Measurements from ENCODE around the gene CDT1.
"Not testable (repeated sequence)": the region's sequence is repeated elsewhere in the genome, so short reads cannot be mapped to it uniquely, and the experiment has no call there.

CDT1 gene

DNA sequence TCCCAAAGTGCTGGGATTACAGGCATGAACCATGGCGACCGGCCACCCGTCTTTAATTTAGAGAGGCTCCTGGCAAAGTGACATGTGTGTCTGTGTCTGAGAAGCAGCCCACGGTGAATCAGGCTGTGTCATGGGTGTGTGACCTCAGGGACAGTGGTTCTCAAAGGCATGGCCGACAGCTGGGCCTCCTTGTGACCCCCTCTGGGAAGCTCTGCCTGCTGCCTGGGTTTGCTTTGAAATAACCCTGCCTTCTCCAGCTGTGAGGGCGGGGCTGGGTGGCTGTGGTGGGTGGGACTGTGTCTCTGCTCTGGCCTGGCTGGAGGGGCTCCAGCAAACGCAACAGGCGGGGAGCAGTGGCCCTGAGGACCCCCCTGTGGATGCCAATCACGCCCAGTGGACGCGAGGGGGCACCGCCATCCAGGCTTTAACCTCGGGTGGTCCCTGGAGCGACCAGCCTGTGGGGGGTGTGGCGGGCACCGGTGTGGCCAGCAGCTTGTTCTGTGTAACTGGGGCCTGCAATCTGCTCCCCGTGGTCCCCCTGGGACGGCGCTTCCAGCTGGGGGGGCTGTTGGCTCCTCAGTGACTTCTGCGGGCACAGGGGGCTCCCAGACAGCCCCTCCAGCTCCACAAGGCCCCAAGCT, 16.9 kb downstream of the CDT1 start:
- DNase-seq, result no peak

DNA sequence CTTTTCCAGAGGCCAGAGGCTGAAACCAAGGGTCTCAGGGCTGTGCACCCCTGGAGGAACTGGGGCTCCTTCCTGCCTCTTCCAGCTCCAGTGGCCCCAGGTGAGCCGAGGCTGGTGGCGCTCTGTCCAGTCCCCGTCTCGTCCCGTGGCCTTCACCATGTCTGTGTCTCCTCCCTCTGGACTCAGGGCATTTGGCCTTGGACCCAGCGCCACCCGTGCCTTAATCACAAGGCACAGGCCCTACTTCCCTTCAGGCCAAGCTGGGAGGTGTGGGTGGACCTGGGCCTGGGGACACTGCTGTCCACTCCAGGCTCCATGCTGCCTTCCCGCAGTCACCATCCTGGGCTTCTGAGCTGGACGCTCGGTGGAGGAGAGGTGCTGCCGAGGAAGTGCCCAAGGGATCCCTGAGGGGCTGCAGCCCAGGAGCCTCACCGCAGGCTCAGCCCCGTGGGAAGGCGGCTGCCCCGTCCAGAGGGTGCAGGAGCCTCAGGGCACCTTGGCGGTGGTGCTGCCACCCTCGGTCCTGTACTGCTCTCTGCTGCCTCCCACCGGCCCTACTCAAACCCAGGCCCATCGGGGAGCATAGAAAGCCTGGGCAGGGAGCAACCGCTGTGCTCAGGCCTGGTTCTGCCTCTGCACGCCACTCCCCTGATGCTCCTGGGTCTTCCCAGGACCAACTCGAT, 17.7 kb downstream of the CDT1 start:
- no peak for DNase-seq

DNA sequence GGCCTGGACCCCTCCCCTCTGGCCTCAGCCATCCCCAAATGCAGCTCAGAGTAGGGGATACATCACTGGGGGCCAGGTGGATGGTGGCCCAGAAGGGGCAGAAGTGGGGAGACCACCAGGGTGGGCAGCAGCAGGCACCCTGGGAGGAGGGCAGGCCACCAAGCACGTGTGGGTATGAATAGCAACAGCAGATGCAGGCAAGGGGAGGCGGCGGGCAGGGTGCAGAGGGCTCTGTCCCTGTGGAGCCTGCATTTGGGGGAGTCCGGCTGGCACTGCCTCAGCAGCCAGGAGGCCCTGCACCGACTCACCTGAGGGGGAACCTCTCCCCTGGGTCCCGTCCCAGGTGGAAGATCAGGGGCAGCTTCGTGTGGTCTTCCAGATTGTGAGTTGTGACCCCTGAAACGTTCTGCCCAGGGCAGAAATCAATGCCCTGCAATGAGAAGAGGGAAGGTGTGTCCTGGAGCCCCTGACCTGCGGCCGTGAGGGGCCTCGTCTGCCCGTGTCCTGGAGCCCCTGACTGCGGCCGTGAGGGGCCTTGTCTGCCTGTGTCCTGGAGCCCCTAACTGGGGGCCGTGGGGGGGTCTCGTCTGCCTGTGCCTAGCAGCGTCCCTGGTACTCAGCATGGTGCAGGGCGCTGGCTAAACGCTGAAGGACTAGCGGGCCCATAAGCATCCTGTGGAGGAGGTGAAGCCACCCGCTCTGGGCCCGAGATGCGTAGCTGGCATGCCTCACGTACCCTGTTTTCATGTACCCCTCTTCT, 18.9 kb downstream of the CDT1 start:
- no peak for DNase-seq

DNA sequence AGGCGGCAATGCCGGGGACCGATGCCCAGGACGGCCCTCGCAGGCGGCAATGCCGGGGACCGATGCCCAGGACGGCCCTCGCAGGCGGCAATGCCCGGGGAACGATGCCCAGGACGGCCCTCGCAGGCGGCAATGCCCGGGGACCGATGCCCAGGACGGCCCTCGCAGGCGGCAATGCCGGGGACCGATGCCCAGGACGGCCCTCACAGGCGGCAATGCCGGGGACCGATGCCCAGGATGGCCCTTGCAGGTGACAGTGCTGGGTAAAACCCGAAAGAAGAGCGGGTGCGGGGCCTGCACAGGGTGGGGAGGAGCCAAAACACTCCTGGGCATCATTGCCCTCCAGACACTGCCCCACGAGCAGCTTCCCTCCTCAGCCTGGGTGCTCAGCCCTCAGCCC, 20.1 kb downstream of the CDT1 start:
- DNase-seq, result not testable (repeated sequence)

DNA sequence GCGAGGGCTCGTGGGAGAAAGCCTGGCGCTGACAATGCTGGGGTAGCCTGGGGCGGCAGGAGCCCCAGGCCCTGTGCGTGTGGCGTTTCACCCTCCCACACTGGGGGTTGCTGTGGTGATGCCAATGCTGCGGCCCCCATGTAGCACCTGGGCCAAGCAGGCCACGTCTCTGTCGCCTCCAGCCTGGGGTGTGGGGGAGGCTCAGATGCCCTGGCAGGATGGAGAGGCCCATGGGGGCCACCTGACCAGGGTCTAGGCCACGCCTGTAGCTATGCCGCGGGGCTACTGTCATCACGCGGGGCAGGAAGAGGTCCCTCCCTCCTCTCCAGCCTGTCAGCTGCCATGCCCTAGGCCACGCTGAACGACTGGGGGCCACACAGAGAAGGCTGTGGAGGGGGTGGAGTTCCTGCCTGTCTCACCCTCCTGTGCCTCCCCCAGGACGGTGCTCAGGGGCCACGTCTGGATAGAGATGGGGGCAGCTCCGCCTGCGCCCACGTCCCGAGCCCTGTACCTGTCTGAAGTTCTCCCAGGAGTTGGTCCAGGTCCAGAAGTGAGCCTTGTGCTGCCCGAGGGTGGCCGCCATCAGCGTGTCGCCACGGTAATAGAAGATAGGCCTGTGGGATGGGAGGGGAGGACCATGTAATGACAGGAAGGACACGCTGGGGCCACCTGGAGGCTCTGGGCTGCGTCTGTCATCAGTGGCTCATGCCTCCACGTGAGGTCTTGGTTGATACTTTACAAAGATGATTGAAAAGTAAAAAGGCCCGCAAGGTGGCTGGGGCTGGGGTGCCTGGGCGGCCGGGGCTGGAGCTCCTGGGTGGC, 20.9 kb downstream of the CDT1 start:
- no peak for DNase-seq

DNA sequence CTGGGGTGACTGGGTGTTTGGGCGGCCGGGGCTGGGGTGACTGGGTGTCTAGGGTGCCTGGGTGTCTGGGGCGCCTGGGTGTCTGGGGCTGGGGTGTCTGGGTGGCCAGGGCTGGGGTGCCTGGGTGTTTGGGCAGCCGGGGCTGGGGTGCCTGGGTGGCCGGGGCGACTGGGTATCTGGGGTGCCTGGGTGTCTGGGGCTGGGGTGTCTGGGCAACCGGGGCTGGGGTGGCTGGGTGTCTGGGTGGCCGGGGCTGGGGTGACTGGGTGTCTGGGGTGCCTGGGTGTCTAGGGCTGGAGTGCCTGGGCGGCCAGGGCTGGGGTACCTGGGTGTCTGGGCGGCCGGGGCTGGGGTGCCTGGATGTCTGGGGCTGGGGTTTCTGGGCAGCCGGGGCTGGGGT, 21.6 kb downstream of the CDT1 start:
- no peak for DNase-seq

DNA sequence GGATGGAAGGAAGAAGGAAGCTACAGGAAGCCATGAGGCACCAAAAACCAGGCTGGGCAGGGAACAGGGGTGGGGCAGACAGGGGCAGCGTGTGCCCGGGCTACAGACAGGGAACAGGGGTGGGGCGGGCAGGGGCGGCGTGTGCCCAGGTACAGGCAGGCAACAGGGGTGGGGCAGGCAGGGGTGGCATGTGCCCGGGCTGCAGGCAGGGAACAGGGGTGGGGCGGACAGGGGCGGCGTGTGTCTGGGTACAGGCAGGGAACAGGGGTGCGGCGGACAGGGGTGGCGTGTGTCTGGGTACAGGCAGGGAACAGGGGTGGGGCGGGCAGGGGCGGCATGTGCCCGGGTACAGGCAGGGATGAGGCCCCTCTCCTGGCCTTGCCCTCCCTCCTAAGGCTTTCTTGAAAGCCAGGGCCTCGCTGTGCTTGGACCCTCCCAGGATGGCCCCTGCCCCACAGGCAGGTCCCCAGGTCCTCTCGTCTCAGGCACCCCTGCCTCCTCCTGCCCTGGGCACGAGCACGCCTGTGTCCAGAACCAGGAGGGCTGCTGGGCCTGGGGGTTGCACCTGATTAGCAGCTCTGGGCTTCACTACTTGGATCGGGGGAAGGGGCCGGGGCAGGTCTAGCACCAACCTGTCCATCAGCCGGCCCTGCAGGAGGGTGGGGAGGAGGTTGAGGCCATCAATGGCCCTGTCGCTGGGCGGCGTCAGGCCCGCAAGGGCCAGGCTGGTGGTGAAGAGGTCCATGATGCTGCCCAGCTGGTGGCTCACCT, 22.7 kb downstream of the CDT1 start:
- no peak for DNase-seq

DNA sequence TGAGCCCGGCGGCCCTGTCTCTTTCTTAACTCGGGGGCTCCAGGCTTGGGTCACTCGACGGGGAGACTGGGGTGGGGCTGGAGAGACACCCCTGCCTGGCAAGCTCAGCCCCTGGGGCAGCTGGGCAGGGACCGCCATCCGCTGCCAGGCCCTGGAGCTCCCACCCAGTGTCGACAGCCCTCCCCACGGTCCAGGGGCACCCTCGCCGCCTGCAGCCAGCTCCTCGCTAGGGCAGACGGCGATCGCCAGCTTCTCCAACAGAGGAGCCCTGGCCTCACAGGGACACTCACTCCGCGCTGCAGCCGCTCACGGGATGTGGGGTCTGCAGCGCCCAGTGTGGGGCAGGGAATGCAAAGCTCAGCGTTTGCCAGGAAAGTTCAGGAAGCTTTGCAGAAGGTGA, 24.1 kb downstream of the CDT1 start:
- no peak for DNase-seq

DNA sequence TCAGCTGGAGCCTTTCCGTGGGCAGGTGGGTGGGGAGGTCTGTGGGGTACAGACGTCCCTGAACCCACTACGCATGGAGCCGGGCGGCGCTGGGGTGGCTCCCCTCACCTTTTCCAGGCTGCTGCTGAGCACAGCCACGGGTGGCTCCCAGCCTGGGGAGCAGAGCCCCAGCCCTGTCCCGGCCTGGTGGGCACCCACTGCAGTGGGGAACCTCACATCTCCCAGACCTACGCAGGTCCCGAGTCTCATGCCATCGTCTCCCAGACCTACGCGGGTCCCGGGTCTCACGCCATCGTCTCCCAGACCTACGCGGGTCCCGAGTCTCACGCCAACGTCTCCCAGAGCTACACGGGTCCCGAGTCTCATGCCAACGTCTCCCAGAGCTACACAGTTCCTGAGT, 25.1 kb downstream of the CDT1 start:
- DNase-seq, result no peak

DNA sequence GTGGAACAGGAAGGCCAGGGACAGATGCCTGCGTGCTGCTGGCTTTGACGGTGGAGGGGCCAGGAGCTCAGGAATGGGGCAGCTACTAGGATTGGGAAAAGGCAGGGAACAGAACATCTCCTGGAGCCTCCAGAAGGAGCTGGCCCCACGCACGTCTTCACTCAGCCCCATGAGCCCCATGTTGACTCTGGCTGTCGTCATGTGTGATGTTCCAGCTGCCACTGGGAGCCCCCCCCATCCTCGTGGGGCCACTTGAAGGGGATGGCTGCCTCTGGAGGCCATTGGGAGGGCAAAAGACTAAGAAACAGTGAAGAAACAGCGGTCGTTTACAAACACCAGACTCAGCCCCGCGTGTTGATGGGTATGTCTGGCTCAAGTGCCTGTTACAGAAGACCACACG, 26.7 kb downstream of the CDT1 start:
- no peak for DNase-seq

DNA sequence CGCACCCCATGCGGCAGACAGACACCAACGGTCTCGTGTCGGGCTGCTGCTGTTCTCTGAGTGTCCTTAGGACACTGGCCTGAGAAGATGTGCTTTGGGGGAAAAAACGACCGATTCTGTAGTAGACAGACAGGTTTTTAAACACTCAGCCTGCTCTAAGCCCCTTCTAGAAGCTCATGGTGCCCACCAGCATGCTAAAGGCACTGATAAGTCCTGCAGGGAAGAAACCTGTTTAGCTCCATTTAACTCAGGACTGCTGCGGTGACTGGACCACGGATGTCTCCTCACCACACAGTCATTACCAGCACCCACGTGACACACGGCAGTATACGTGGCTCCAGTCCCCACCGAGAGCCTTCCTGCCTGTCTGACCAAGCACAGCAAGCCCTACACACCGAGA, 27.2 kb downstream of the CDT1 start:
- DNase-seq, result no peak

DNA sequence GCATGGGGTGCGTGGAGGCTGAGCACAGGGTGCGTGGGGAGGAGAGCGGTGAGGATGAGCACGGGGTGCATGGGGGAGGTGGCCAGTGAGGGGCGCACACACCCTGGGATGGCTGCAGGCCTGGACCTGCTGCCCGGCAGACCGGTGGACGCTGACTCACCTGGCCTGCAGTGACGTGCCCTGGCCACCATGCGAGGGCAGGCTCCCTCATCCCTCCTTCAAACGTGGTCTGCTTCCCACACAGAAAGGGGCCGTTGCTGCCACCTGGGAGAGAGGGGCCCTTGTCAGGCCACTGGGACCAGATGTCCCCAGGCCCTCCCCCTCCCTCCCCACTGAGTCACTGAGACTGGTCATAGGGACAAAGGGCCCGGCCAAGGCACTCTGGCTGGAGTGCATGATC, 28.2 kb downstream of the CDT1 start:
- DNase-seq, result no peak

DNA sequence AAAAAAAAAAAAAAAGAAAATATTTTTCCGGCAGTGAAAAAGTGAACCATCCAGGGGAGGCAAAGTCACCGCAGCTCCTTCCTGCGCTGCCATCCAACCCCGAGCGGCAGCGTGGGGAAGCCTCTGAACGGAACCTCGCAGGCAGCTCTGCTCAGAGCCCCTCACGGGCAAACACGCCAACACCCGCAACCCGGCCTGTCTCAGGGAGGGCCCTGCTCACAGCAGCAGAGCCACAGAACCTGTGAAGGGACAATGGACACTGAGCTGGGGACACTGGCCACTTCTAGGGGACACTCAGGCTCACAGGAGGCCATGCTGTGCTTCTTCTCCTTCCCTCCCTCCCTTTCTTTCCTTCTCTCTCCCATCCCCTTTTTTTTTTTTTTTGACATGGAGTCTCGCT, 29.5 kb downstream of the CDT1 start:
- DNase-seq, result no peak

DNA sequence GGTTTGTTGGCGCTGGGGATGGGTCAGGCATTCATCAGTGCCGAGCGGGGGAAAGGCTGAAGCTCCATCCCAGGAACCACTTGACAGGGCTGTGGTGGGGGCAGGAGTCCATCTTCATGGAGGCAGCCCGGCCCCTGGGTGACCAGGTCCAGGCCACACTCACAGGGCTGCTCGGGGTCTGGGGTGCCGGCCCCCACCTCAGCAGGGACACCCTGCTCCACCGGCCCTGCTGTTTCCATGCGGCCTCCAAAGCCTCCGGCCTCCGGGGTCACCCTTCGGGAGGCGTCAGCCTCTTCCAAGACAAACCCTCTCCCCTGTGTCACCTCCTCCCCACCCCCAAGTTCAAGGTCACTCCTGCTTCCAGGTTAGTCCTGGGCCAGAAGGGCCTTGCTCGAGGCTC, 31.1 kb downstream of the CDT1 start:
- DNase-seq, result no peak

DNA sequence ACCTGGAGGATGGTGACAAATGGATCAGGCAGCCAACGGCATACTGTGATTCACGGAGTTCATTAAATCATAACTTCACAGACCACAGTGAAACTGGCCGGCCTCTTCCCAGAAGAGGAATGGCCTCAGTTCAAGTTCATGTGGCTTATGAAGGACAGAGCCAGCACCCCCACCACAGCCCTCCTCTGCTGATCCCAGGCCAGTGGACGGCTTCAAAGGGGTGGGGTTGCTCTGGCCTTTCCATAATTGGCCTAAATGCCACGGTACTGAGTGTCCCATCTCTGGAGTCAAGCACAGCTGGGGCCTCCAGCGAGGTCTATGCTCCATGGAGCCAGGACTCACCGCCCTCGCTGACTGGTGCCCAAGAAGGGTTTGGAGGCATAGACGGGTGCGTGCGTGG, 31.8 kb downstream of the CDT1 start:
- DNase-seq, result no peak

DNA sequence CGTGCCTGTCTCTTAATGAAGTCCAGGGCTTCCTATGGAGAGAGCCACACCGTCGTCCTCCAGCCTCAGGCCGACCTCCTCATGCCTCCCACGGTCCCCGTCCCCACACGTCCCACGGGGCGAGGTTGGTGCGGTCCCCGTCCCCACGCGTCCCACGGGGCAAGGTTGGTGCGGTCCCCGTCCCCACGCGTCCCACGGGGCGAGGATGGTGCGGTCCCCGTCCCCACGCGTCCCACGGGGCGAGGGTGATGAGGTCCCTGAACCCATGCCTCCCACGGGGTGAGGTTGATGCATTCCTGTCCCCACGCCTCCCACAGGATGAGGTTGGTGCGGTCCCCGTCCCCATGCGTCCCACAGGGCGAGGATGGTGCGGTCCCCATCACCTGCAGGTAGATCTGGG, 32.2 kb downstream of the CDT1 start:
- no peak for DNase-seq

DNA sequence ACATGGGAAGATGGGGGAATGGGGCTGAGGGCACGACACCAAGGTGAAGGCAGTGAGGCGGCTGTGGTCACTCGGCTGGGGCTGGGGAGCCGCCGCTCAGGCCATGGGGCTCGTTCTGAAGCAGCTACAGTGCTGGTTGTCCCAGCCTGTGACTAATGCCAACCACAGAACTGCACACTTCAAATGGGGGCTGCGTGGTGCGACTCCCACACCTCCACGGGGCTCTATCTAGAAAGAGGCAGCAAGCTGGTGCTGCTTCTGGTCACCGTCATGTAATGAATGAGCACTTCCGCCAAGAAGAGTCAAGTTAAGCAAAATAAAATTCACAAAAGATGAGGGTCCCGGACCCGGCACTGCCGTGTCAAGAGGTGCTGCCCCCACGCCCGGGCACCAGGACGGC, 33.2 kb downstream of the CDT1 start:
- DNase-seq, result no peak

DNA sequence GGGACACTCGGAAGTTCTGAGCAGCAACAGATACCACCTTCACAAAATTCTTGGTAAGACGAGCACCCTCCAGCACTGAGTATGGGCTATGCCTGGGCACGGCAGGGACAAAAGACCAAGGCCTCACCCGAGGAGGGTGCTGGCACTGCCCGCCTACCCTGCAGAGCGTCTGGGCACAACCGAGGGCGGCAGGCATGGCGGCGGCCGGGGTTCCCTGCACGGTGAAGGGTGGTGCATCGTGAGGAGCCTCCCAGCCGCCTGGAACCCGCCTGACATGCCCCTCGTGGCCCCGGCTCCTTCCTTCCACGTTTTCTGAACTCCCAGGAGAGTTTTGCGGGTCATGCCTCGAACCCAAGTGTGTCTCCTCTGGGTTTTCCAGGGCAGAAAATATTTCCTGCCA, 34.2 kb downstream of the CDT1 start:
- no peak for DNase-seq

DNA sequence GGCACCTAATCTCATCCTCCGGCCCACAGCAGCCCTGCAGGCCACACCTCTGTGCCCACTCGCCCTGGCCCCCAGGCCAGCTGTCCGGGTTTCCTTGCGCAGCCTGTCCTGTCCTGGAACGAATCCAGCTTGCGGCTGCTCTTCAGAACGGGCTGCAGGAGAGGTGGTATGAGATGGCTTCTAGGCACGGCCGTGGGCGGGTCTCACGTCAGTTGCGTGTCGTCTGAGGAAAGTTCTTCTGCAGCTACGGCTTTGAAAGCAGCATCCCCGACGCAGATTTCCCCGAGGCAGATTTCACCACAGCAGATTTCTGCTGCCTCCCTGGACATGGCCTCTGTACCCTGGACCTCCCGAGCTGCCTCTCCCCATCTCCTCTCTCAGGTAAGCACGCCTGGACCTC, 35.0 kb downstream of the CDT1 start:
- DNase-seq, result no peak

DNA sequence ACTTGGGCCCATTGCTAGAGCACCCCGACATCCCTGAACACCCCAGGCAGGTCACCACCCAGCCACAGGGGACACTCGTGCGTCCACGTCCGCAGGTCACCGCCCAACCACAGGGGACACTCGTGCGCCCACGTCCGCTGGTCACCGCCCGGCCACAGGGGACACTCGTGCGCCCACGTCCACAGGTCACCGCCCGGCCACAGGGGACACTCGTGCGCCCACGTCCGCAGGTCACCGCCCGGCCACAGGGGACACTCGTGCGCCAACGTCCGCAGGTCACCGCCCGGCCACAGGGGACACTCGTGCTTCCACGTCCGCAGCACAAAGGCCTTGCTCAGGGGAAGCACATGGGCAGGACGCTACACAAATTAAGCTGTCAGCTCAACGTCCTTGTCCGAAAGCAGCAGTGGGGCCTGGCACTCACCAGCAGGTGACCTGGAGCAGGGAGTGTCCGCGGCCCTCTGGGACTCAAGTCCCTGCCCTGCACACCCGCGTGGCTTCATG, 35.5 kb downstream of the CDT1 start:
- DNase-seq, result no peak

DNA sequence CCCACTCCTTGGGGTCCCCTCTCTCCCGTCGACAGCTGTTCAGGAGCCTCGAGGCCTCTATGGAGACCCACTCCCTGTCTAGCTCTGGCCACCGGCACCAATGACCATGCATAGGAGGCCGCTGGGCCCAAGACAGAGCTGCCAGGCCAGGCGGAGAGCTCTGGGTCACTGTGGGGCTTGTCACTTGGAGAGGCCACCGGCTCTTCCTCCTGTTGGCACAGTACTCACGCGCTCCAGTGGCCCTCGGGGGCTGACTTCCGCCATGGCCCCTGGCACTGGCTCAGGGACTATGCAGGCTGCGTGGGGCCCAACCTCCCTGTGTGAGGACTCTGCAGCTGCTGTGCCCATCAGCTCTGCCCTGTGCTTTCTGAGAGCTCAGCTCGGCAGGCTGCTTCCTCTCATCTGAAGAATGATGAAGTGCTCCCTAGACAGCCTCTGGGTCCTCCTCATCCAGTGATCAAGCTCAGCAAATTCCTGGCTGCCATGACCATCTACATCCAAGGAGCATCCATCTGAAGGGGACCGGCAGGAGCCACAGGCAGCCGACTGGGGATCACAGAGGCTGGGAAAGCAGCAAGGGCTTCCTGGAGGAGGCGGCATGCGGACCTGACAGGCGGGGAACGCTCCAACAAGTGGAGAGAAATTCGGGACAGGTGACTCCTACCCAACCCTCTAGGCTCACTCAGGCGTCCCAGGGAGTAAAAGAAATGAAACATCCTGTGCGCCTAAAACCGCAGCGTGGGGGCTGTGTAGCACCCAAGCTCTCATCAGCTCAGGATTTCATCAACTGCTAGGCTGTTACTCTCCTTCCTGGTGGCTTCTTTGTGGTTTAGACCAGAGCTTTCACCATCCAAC, 36.4 kb downstream of the CDT1 start:
- DNase-seq, result no peak
